Right atrium auricular region (tissue), 2 donors: Measurements from ENCODE around the gene FSCN2. TPM values are rescaled to one million over a fixed set of nuclear protein-coding genes. Genes with fewer than 3 reads are reported as not detected.

Experiments used
- DNase-seq: peaks from one replicate; pipeline ENCODE4 v3.0.0-alpha.2; 2019; ENCODE audit warnings: low spot score
- H3K27ac ChIP-seq, 2 donors: fragments of 200-600 bp; sonication (generic); 1 replicate in 1 of 2; 2 replicates in 1 of 2; pipeline ENCODE4 v1.5.1; 2016 to 2019
- H3K27me3 ChIP-seq, 2 donors: fragments of 200-600 bp; sonication (generic); one replicate each; pipeline versions ENCODE4 v1.5.1 to v1.6.0; 2017 to 2019
- H3K36me3 ChIP-seq: fragments of 200-600 bp; sonication (generic); one replicate; pipeline ENCODE4 v1.5.1; 2016
- H3K4me1 ChIP-seq, 2 donors: fragments of 200-600 bp; sonication (generic); one replicate each; pipeline versions ENCODE4 v1.5.1 to v1.6.0; 2017 to 2019
- H3K4me3 ChIP-seq, 2 donors: fragments of 200-600 bp; sonication (generic); 1 replicate in 1 of 2; 2 replicates in 1 of 2; pipeline ENCODE4 v1.5.1; 2017 to 2019; ENCODE audit warnings: mild to moderate bottlenecking in 1 of 2, moderate library complexity in 1 of 2
- H3K9me3 ChIP-seq, 2 donors: fragments of 200-600 bp; sonication (generic); one replicate each; pipeline ENCODE4 v1.5.1; 2019
- CTCF ChIP-seq, 2 donors: fragments of 200-600 bp; sonication (generic); IDR thresholded peaks; one replicate each; pipeline ENCODE4 v1.5.1; 2019; ENCODE audit warnings: antibody characterized with exemption in 2 of 2
- total RNA-seq, 2 donors: library from RNA; depleted of rRNA; stranded (reverse); fragments of >200 nt; gene quantifications; one replicate each; pipeline ENCODE4 v1.1.0, GENCODE V29; 2016

FSCN2 gene
- total RNA-seq, 2 donors from 2014 or later, result 0.63 to 0.74 TPM

GRCh38 chr17:81517009-81517338 lies 11.2 kb upstream of the FSCN2 start:
- DNase-seq, result no peak
- Histone ChIP-seq H3K27ac (peak overlapping the region; percentile 98 to 100), H3K4me1 (peaks cover 0 to 61% of the 10 kb centered on the region in 2 donors), H3K9me3 (no peaks in the 10 kb centered on the region), H3K4me3 (peak overlapping the region; percentile 6 to 94), H3K27me3 (no peaks in the 10 kb centered on the region), H3K36me3 (peaks cover 4% of the 10 kb centered on the region)
- no peak for TF ChIP-seq CTCF (IDR thresholded peaks at IDR 0.05)

- Histone ChIP-seq H3K36me3 (no peaks in the 10 kb centered on the region), H3K4me1 (peaks cover 0 to 61% of the 10 kb centered on the region in 2 donors), H3K9me3 (no peaks in the 10 kb centered on the region), H3K27ac (peak overlapping the region; percentile 98 to 100), H3K4me3 (peak overlapping the region in 1 of 2 donors; percentile 58), H3K27me3 (no peaks in the 10 kb centered on the region)
- no peak for TF ChIP-seq CTCF (IDR thresholded peaks at IDR 0.05)
- no peak for DNase-seq
Measured at GRCh38 chr17:81517339-81518112, 10.7 kb upstream of the FSCN2 start.

DNA sequence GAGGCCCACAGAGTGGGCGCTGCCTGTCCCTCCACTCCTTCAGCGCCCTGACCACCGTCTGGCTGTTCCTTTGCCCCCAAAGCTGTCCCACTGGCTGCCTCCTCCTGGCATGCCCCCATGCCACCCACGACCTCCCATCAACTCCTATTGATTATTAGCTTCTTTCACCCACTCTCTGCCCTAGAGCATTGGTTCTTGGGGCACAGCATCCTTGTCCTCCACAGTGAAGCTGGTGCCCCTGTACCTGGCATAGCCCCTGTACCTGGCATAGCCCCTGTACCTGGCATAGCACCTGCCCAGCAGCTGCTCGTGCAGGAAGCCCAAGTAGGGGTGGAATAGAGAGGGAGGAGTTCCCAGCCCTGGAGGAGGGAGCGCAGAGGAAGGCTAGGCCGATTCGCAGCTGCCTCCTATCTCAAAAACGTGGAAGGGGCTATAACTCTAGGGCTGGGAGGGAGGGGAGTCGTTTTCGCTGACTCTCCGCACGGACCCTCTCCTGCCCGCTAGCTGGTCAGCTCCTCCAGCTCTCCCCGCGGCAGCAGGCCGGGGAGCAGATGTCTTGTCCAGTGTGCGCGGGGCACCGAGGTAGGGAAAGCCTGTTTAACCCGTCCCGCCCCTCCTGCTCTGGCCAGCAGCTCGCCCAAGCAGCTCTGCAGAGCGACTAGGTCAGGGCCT lies 9.9 kb upstream of the FSCN2 start:
- peak overlapping the region; percentile 39 to 58 for H3K4me3 ChIP-seq
- H3K27me3 ChIP-seq, result no peaks in the 10 kb centered on the region
- no peak for DNase-seq
- H3K9me3 ChIP-seq, result no peaks in the 10 kb centered on the region
- H3K27ac ChIP-seq, result peak overlapping the region; percentile 98 to 100
- no peaks in the 10 kb centered on the region for H3K36me3 ChIP-seq
- H3K4me1 ChIP-seq, result peaks cover 0 to 63% of the 10 kb centered on the region in 2 donors
- TF ChIP-seq CTCF (IDR thresholded peaks at IDR 0.05), result no peak

- no peak for DNase-seq
- H3K36me3 ChIP-seq, result no peaks in the 10 kb centered on the region
- no peak for TF ChIP-seq CTCF (IDR thresholded peaks at IDR 0.05)
- H3K9me3 ChIP-seq, result no peaks in the 10 kb centered on the region
- peak overlapping the region; percentile 98 to 100 for H3K27ac ChIP-seq
- no peaks in the 10 kb centered on the region for H3K27me3 ChIP-seq
- peak overlapping the region; percentile 39 to 58 for H3K4me3 ChIP-seq
- H3K4me1 ChIP-seq, result peaks cover 0 to 65% of the 10 kb centered on the region in 2 donors
Measured at GRCh38 chr17:81518785-81519283, 9.3 kb upstream of the FSCN2 start.

GRCh38 chr17:81519284-81520020 lies 8.7 kb upstream of the FSCN2 start:
- no peaks in the 10 kb centered on the region for H3K27me3 ChIP-seq
- H3K9me3 ChIP-seq, result no peaks in the 10 kb centered on the region
- no peak for DNase-seq
- H3K27ac ChIP-seq, result peak overlapping the region; percentile 98 to 100
- peak overlapping the region; percentile 39 to 58 for H3K4me3 ChIP-seq
- peaks cover 0 to 63% of the 10 kb centered on the region in 2 donors for H3K4me1 ChIP-seq
- TF ChIP-seq CTCF (IDR thresholded peaks at IDR 0.05), result peak in 1 of 2 donors; percentile 62
- no peaks in the 10 kb centered on the region for H3K36me3 ChIP-seq
